GM18507 (cell line): ENCODE results near the gene NINL.
"Not testable (repeated sequence)": the region's sequence is repeated elsewhere in the genome, so short reads cannot be mapped to it uniquely, and the experiment has no call there.

Source experiments
- DNase-seq: peaks from one replicate; pipeline ENCODE4 v3.0.0; 2011; ENCODE audit warnings: low read depth; ENCODE audit not compliant: insufficient read length; ENCODE audit errors: extremely low spot score
- FAIRE-seq: peaks from 2 replicates; lab custom pipeline; 2011; peaks lifted over from hg19 to GRCh38; lab: Jason Lieb, UNC

Gene NINL

DNA sequence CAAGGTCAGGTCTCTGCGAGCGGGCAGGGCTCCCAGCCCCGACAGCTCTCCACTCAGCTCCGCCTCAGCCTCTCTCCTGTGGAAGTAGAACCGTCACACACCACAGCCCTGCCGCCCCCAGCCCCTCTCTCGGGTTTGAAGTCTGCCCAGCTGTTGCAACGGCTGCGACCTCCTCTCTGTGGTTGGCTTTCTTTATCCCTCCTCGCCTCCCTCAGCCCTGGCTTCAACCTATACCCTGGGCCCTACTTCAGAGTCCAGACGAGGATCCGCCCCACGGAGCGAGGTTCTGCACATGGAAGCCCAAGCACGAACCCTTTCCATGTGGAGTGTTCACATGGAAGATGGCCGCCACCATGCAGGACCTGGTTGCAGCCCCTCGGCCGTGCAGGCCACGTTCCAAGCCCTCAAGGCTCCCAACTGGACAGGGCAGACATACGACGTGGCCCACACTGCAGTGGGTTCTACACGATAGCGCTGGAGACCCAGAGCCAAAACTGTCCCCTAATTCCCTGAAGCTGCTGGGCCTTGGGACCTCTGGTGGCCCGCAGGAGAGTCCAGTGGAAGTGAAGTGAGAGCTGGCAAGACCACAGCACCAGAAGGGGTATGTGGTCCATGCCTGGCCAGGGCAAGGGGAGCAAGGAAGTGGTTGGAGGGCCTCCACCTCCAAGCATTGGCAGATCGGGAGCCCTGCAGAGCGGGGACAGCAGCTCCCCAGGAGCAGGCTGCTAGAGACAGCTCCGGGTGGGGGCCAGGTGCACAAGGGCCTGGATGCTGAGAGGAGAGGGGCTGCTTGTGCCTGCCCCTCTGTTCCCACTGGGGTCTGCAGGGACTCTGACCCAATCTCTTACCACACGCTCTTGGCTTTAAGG is 108.1 kb downstream of the NINL start:
- FAIRE-seq = no peak
- DNase-seq = no peak

DNA sequence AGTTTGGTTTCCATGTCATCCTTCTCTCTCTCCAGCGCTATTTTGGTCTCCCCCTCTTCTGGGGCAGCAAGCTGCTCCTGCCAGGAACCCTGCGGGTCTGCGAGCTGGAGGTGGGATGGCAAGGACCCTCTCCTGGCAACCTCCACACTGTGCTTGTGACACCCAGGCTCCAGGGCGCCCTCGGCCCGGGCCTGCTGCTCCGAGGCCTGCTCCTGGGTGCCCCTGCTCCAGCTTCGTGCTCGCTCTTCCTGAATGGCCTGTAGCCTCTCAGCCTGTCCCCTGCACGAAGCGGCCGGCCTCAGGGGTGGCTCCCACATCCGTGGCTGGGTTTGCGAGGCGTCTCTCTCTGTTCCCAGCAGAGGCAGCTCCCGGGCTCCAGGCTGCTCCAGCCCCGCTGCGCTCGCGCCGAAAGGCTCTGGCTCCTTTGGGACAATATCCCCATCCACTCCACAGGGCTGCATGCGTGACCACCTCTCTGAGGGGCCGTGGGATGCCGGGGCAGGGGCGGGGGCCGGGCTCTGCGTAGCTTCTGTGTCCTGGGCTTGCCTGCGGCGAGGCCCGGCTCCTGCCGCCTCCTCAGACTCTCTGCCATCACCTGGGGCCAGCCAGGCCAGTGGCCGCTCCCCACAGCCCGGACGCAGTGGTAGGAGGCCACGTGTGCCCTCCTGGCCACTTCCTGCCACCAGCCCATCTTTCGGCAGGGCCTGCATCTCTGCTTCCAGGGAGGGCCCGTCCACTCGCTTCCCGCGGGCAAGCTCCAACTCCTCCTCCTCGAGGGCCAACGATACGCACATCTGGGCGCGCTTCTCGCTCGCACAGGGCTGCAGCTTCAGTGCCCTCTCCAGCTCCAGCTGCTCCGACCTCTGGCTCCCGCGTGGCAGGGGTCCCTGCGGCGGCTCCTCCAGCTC is 109.0 kb downstream of the NINL start:
- FAIRE-seq (no peak), DNase-seq (no peak)

DNA sequence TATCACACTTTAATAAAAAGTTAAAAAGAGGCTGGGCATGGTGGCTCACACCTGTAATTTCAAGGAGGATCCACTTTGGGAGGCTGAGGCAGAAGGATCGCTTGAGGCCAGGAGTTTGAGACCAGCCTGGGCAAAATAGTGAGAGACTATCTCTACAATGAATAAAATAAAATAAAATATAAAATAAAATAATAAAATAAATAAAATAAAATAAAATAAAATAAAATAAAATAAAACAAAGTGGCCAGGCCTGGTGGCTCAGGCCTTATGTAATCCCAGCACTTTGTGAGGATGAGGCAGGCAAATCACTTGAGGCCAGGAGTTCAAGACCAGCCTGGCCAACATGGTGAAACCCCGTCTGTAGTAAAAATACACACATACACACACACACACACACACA is 112.0 kb downstream of the NINL start:
- FAIRE-seq, DNase-seq: not testable (repeated sequence)

DNA sequence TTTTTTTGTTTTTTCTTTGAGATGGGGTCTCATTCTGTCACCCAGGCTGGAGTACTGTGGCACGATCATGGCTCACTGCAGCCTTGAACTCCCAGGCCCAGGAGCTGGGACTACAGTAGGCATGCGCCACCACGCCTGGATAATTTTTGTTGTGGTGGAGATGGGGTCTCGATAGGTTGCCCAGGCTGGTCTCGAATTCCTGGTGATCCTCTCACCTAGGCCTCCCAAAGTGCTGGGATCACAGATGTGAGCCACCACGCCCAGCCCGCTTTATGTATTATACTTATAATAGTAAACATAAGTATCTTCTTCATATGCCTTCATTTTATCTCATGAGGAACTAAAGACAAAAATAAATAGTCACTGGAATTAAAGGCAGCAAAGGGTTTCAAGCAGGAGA is 114.3 kb downstream of the NINL start:
- no peak for FAIRE-seq
- DNase-seq = no peak

DNA sequence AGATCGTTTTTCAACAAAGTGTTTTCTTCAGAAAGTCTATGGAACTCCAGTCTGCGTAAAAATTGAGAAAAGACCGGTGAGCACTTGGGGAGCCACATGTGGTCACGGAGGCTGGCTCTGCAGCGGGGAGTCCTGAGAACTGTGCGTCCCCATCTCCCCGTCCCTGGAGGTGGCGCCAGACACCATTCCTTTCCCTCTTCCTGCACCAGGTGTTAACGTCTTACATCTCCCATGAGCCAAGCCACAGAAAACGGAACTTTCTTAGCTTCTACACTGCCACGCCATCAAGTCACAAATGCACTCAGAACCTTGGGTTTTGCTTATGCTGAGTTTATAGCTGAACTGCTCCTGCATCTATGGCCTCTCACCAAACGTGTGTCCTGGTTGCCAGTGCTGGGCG is 115.3 kb downstream of the NINL start:
- FAIRE-seq = peak; percentile 78
- peak; percentile 43 for DNase-seq

DNA sequence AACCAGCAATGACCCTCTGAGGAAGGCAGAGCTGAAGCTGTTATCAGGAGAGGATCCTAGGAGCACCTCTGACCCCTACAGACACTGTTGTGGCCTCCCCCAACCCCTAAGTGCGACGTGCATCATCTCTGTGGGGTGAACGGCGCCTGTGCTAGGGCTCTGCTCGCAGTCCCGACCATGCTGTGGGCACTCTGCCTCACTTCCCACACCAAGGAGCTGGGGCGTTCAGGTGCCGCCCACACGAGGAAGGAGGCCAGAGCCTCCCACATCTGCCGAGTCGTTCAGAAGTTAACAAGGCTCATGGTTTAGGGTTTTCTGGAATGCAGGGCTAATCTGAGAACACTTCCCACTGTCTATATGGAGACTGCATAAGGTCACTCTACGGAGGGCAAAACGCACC is 115.8 kb downstream of the NINL start:
- DNase-seq = no peak
- FAIRE-seq = no peak

DNA sequence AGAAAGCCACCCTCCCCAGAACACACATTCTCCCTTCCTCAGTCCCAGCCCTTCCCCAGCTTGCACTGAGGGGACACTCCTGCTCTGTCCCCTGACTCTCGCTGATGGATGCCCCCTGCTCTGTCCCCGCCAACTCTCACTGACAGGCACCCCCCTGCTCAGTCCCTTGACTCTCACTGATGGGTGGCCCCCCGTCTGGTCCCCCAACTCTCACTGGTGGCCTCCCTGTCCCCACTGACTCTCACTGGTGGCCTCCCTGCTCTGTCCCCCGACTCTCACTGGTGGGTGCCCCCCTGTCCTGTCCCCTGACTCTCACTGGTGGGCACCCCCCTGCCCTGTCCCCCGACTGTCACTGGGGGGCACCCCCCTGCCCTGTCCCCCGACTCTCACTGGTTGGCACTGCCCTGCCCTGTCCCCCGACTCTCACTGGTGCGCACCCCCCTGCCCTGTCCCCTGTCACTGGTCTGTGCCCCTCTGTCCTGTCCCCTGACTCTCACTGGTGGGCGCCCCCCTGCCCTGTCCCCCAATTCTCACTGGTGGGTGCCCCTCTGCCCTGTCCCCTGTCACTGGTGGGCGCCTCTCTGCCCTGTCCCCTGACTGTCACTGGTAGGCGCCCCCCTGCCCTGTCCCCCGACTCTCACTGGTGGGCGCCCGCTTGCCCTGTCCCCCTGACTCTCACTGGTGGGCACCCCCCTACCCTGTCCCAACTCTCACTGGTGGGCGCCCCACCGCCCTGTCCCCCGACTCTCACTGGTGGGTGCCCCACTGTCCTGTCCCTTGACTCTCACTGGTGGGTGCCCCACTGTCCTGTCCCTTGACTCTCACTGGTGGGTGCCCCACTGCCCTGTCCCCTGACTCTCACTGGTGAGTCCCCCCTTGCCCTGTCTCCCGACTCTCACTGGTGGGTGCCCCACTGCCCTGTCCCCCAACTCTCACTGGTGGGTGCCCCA is 116.9 kb downstream of the NINL start:
- DNase-seq = no peak
- no peak for FAIRE-seq

DNA sequence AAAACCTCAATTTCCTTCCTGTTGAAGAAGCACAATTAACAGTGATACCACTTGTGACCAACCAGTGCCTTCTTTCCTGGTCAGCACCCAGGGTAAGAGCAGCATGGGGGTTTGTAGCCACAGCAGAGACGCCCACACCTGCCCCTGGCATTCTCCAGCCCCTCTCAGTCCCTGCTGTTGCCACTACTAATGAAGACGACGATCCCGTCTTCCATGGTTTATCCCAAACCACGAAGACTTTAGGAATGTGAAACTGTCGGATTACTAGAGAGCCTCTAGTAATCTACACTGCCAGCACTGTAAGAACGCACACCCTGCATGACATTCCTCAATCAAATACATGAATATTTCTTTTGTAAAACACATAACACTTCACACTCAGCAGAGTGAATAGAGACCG is 117.9 kb downstream of the NINL start:
- no peak for FAIRE-seq

DNA sequence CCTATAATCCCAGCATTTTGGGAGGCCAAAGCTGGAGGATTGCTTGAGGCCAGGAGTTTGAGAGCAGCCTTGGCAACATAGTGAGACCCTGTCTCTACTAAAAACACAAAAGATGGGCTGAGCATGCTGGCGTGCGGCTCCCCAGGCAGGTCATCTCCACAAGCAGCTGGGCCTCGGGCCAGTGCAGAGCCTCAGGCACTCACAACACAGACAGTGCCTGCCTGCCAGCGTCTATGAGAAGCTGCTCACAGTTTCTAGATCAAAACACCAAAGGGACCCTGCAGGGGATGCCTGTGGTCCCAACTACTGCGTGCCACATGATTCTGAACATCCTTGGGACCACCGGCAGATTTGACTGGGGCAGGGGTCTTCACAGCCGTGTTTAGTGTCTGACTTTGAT is 118.5 kb downstream of the NINL start:
- DNase-seq (no peak), FAIRE-seq (no peak)

More for the DNA sequence above, 117.9 kb downstream of the NINL start:
- no peak for DNase-seq

DNA sequence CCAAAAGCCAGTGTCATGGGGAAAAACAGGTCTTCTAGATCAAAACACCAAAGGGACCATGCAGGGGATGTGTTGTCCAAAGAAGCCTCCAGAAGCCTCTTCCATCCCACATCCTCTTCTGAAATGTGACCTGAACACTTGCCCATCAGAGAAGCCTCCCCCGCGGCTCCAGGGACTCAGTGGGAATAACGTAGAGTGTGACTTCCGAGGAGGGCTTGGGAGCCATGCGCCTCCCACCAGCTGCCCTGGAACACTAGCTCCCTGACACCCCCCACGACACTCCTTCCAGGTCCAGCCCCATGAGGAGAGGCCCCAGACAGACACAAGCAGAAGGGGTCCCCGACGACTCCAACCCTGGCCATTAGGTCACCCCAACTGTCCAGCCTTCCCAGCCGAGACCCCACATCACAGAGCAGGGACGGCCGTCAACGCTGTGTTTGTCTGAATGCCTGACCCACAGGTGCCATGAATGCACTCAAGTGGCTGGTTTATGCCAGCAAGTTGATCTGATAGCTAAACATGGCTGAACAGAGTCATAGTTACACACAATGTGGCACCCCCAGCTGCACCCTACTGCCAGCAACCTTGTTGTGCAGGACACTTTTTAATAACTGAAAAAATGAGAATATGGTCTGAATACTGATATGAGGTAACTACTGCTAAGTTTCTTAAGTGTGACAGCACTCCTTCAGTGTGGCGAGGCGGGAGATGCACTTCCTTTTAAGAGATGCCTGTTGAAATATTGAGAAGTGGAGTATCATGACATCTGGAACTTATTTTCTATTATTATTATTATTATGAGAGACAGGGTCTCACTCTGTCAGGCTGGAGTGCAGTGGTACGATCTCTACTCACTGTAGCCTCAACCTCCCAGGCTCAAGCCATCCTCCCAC is 119.8 kb downstream of the NINL start:
- DNase-seq = no peak
- FAIRE-seq = no peak

DNA sequence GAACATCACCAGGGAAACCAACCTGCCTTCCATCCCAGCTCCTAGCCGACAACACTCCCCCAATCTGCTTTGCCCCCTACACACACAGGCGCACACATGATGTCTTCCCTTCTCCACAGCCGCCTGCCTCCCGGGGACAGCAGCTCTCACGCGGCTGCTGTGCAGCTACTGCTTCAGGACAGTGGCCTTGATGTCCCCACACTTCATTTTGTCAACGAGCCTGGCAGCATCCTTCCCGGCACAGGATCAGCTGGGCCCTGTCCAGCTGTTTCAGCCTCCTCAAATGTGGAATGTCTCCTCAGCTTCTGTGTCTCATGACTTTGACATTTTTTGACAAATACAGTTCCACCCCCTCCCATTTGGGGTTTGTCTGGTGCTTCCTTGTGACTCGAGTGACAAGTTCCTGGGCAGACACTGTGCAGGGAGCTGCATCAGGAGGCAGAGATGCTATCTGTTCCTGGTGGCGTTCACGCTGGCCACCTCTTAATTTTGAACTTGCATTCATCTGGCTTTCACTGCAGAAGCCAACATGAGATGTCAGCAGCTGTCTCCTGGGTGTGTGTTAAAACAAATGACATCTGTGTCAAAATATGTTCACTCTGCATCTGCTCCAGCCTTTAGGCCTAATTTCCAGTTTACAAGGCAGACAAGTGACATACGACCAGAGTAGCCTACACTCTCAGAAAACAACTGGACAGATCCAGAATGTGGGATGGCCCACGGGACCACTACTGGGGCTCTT is 120.7 kb downstream of the NINL start:
- DNase-seq (no peak), FAIRE-seq (no peak)

DNA sequence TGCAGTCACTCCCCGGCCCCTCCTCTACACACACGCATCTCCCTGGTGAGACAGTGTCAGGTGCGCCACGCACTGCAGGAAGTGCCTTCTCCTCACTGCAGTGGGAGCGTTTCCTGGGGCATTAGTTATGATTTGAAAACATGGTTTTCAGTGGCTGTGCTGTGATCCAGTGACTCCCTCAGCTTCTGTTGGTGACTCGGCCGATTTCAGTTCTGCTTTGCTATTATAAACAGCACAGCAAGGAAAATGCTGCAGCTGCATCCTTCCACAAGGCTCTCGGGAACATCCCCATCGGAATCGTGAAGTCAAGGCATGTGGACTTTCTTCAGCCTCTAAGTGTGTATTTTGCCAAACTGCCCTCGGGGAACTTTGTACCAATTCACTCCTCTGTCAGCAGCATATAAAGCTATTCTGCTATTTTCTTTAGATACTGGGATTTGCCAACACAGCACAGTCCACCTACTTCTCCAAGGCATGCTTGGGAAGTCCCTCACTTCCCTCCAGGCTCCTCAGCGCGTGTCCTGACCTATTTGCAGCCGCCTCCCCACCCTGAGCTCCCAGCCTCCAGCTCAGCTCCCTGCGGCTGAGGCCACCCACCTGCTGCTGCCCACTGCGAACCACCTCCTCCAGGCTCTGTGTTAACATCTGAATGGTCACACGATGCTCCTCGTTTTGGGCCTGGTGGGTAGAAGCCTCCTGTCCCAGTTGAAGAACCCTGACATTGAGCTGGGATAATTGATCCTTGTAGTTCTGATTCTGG is 123.4 kb downstream of the NINL start:
- DNase-seq (no peak), FAIRE-seq (no peak)

DNA sequence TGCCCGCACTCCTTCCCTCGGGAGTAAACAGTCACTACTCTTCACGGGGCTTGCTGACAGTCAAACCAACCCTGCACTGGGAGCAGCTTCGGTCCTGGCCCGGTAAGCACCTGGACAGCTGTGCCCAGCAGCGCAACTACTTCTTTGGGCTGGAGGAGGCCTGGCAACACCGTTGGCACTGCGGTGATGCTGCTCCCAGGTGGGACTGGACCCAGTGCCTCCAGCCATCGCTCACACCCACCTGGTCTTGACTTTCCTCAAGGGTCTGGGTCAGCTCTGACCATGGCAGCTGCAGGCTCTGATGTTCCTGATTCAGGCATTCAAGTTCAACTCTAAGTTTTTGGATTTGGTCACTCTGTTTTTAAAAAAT is 124.1 kb downstream of the NINL start:
- no peak for FAIRE-seq
- DNase-seq = no peak

DNA sequence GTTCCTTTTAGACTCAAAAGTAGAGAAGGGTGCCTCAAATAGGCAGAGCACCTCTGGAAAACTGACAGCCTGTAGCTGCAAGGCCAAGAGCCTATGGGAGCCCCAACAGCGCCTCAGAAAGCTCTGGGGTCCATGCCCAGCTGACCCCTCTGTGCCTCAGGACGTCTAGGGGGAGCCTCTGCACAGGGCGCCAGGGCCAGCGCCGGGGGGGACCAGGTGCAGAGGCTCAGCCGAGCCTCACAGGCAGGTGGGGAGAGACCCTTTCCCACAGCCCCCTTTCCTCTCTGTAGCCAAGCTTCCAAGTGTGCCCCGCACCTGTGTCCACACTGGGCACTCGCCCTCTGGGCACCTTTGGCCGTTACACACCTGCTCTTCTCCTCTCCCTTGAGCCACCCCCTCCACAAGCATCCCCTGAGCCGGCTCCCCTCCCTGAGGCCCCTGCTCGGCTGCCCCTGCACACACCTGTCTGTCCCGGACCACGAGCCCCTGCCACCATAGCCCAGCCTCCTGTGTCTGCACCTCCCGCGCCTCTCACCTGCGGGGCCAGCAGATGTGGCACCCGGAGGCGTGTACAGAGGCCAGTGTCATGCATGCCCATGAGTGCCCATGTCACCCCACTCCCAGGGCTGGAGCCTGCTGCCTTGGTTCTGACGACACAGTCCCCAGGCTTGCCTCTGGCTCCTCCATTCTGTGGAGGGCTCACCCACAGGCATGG is 124.6 kb downstream of the NINL start:
- FAIRE-seq = no peak
- no peak for DNase-seq

DNA sequence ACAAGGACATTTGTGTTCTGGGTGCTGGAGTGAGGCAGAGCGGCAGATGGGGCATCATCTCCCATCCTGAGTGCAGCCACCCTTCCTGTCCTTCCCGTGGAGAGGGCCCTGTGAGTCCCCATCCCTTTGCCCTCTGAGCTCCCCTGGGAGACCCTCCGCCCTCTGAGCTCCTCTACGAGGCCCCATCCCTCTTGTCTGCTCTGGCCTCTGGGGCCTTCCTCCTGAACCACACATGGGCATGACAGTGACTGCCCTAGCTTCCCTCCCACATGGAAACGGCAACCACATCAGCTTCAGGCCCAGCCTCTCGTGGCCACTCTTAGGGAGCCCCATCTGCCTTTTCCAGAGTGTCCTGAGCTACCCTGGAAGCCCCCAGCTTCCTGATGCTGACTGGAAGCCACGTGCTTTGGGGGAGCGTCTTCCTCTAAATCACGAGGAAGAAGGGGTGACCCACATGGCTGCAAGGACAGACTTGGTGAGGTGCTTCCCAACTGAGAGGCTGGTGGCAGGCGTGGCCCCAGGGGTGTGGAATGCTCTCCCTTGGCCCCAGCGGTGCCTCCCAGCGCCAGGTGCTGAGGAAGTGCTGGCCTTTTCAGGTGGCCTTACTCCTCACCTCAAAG is 125.3 kb downstream of the NINL start:
- no peak for FAIRE-seq

DNA sequence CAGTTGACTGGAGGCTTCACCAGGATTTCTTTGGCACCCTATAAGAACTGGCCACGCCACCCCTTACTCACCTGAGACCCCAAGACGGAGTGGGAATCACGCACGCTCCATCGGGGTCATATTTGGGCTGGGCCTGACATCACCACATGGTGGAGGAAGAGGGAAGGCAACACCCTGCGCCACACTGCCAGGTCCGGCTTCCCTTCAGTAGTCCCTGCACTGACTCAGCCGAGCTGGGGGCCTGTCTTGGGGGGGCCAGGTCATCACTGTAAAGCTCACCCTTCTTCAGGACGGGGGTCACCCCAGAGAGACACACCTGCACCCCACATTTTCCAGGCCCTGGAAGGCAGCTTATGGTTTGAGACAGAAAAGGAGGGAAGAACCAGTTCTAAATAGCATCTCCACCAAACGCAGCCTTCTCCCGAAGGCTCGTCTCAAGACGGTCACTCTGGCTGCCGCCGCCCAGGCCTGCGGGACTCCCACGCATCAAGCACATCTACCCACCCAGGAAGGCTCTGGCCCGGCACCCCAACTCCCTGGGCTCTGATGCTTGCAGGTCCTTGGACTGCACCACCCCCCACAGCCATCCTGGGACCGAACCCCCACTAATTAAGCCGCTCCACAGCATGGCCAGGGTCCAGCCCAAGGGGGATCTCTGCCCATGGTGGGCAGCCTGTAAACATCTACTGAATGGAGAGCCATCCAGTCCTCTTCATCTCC is 126.1 kb downstream of the NINL start:
- no peak for FAIRE-seq
- DNase-seq = no peak

More for the DNA sequence above, 125.3 kb downstream of the NINL start:
- no peak for DNase-seq
